ENCODE measurements around the gene CDKAL1. TPM values are rescaled to one million over a fixed set of nuclear protein-coding genes. Genes with fewer than 3 reads are reported as not detected.

Gene CDKAL1
- total and polyA plus RNA-seq, 9 of the 15 experiments (the other 6 are each of a cell fraction or from before 2014, with no cell fraction given): 11.2 to 36.3 (median 20.1) TPM

- TF ChIP-seq NCOA6 (IDR thresholded peaks at IDR 0.05): no peak
- TF ChIP-seq, protein P1, sequence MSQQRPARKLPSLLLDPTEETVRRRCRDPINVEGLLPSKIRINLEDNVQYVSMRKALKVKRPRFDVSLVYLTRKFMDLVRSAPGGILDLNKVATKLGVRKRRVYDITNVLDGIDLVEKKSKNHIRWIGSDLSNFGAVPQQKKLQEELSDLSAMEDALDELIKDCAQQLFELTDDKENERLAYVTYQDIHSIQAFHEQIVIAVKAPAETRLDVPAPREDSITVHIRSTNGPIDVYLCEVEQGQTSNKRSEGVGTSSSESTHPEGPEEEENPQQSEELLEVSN (IDR thresholded peaks at IDR 0.05; ENCODE audit: borderline replicate concordance in 1 of 2, extremely low read depth in 1 of 2, insufficient read depth in 1 of 2, insufficient read length in 1 of 2, low read depth in 1 of 2, low read length in 1 of 2, poor library complexity in 1 of 2, severe bottlenecking in 1 of 2): no peak
- no peak for TF ChIP-seq RBM15 (IDR thresholded peaks at IDR 0.05; ENCODE audit: insufficient read depth, low read length)
- TF ChIP-seq BMI1 (IDR thresholded peaks at IDR 0.05; ENCODE audit: low read length): no peak
- TF ChIP-seq CBX5 (IDR thresholded peaks at IDR 0.05; ENCODE audit: borderline replicate concordance, low read depth): no peak
- TF ChIP-seq ZEB2 (IDR thresholded peaks at IDR 0.05): no peak
- TF ChIP-seq ZNF24 (IDR thresholded peaks at IDR 0.05): no peak
- TF ChIP-seq HMGN3 (IDR thresholded peaks at IDR 0.05; ENCODE audit: borderline replicate concordance, extremely low read depth, insufficient read length, low read depth, low read length): no peak
- TF ChIP-seq ATF2 (CRISPR knock-in tag; IDR thresholded peaks at IDR 0.05): no peak
- TF ChIP-seq HMG20B (CRISPR knock-in tag; IDR thresholded peaks at IDR 0.05): no peak
- no peak for TF ChIP-seq TAF7 (tag; IDR thresholded peaks at IDR 0.05)
- no peak for TF ChIP-seq SETDB1 (IDR thresholded peaks at IDR 0.05; ENCODE audit: low read length)
- TF ChIP-seq CCNT2 (IDR thresholded peaks at IDR 0.05; ENCODE audit: borderline replicate concordance, extremely low read depth, insufficient read length, low read depth, low read length): no peak
- no peak for TF ChIP-seq MEF2A (IDR thresholded peaks at IDR 0.05; ENCODE audit: control insufficient read depth, low read depth, low read length)
- no peak for DNase-seq (ENCODE audit: extremely low read depth in 1 of 4, low spot score in 3 of 4)
- H3K9ac ChIP-seq (ENCODE audit: insufficient read depth in 1 of 2, low read depth in 2 of 2, low read length in 2 of 2): no peak overlapping the region
- peaks cover 4% of the 10 kb centered on the region for H3K79me2 ChIP-seq (ENCODE audit: control insufficient read depth, insufficient read depth, low read length)
- H3K4me1 ChIP-seq (replicated peaks in 1 of 2; ENCODE audit: control insufficient read depth in 2 of 2, insufficient read depth in 2 of 2, low read length in 2 of 2): peaks cover 4 to 10% of the 10 kb centered on the region in 2 experiments
- no peak for FAIRE-seq
- no peaks in the 10 kb centered on the region for H3K36me3 ChIP-seq (ENCODE audit: control insufficient read depth, insufficient read depth, low read length)
- no peak overlapping the region for H2AFZ ChIP-seq (ENCODE audit: low read depth, low read length)
- H3K27me3 ChIP-seq (ENCODE audit: control insufficient read depth in 2 of 2, insufficient read depth in 2 of 2, low read length in 2 of 2): no peaks in the 10 kb centered on the region
- ChIA-PET POLR2A (no interaction called here), CTCF (ENCODE audit: low intra/inter-chr PET ratio) (no interaction called here)
- H3K4me2 ChIP-seq (ENCODE audit: insufficient read depth, low read length): no peak overlapping the region
- no TSS peak for BruUV-seq (replicated peaks)
- no peak overlapping the region for H3K4me3 ChIP-seq
- no peaks in the 10 kb centered on the region for H3K9me3 ChIP-seq (replicated peaks; ENCODE audit: control insufficient read depth, insufficient read depth, low read depth, low read length)
- ATAC-seq: no peak
- H4K20me1 ChIP-seq (replicated peaks; ENCODE audit: control insufficient read depth, insufficient read depth, low read length): no peaks in the 10 kb centered on the region
- 42% methylated on average over 2 of the region's 2 CpGs for WGBS (ENCODE audit: insufficient coverage, low coverage, missing lambda C conversion rate)
- no peaks in the 10 kb centered on the region for H3K9me1 ChIP-seq (ENCODE audit: control insufficient read depth, insufficient read depth, low read length)
- intact Hi-C loops (cut with micrococcal nuclease): no loop called here
- in situ Hi-C loops (cut with MboI): no loop called here
- no peak overlapping the region for H3K27ac ChIP-seq (ENCODE audit: extremely low read depth, low read depth, low read length)
Measured at GRCh38 chr6:20706939-20707485, 172.8 kb downstream of the CDKAL1 start.

Data from K562 (cell line).